Measurements from ENCODE around the gene MAN1C1.

MAN1C1 gene

DNA sequence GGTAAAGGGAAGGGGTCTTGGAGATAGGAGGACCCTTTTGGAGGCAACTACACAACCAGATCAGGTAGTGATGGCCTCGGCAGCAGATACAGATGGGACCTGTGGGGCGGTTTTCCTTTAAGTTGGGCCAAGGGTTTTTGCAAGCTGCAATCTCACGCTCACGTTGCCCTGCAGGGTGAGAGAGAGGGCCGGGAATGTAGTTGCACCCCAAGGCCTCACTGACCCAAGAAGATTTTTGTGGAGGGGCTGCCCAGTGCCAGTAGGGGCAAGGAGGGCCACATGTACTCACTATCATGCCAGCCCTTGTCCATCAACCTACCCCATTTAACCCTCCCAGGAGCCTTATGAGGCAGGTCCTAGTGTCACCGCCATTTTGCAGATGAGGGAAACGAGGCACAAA is 125.7 kb downstream of the MAN1C1 start:
- TF ChIP-seq, protein P1, sequence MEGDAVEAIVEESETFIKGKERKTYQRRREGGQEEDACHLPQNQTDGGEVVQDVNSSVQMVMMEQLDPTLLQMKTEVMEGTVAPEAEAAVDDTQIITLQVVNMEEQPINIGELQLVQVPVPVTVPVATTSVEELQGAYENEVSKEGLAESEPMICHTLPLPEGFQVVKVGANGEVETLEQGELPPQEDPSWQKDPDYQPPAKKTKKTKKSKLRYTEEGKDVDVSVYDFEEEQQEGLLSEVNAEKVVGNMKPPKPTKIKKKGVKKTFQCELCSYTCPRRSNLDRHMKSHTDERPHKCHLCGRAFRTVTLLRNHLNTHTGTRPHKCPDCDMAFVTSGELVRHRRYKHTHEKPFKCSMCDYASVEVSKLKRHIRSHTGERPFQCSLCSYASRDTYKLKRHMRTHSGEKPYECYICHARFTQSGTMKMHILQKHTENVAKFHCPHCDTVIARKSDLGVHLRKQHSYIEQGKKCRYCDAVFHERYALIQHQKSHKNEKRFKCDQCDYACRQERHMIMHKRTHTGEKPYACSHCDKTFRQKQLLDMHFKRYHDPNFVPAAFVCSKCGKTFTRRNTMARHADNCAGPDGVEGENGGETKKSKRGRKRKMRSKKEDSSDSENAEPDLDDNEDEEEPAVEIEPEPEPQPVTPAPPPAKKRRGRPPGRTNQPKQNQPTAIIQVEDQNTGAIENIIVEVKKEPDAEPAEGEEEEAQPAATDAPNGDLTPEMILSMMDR (IDR thresholded peaks at IDR 0.05; ENCODE audit: borderline replicate concordance, insufficient read depth, low read depth, low read length) = no peak

DNA sequence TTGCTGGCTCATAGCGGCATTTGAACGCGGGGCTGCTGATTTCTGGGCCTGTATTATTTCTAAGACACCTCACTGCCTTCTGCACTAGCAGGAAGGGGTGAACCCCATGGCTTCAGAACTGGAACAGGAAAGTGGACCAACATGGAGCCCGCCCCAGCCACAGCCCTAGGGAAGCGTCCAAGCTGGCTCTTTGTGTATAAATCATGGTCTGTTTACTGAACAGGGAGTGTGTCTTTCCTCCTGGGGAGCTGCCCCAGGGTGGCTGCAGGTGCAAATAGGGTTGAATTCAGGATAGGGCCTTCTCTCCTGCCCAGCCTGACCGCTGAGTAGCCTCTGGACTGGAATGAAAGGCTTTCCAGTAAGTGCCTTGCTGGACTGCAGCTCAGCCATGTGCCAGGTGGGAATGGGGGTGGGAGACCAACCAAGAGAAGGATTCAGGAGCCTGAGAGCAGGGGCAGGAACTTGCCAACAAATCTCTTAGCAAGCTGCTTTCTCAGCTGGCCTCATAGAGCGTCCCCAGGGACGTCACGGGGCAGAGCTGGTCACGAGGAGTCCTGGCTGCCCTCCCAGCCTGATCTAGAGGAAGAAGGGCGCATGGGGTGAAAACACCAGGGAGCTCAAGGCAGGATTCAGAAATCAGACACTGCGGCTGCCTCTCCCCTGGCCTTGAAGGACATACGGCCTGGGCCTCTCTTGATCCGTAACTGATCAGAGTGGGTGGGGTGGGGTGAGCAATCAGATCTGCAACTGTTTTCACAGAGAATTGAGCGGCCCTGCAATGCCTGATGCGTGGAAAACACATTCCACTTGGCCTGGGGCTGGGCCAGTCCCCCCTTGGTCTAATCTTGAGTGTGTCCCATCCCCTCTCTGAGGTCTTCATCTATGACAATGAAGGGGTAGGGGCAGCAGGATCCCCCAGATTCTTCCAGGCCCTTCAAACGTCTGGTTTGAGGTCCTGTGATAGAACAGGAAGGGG is 126.9 kb downstream of the MAN1C1 start:
- no peak overlapping the region for H3K4me3 ChIP-seq (ENCODE audit: low read depth, low read length)
- TF ChIP-seq, protein P1 (IDR thresholded peaks at IDR 0.05; ENCODE audit: borderline replicate concordance, insufficient read depth, low read depth, low read length) = no peak

More for the DNA sequence above, 125.7 kb downstream of the MAN1C1 start:
- H3K4me3 ChIP-seq (ENCODE audit: low read depth, low read length) = no peak overlapping the region

DNA sequence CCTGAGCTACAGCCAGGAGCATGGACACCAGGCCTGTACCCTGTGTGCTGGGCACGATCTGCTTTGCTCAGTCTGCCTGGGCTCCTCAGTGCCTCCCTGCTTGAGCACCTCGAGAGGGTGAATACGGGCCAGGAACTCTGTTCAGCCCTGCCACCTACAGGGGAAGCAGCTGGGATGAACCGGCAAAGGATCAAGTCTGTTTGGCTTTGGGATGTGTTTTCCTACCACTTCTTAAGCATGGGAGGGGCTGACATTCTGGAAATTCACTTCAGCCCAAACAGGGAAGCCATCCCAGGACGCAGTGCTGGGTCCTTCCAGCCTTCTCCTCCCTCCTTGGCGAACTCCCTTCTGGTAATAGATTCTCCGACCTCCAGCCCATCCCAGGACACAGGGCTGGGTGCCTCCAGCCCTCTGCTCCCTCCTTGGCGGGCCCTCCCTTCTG is 127.6 kb downstream of the MAN1C1 start:
- no peak overlapping the region for H3K4me3 ChIP-seq (ENCODE audit: low read depth, low read length)
- TF ChIP-seq, protein P1 (IDR thresholded peaks at IDR 0.05; ENCODE audit: borderline replicate concordance, insufficient read depth, low read depth, low read length) = no peak

DNA sequence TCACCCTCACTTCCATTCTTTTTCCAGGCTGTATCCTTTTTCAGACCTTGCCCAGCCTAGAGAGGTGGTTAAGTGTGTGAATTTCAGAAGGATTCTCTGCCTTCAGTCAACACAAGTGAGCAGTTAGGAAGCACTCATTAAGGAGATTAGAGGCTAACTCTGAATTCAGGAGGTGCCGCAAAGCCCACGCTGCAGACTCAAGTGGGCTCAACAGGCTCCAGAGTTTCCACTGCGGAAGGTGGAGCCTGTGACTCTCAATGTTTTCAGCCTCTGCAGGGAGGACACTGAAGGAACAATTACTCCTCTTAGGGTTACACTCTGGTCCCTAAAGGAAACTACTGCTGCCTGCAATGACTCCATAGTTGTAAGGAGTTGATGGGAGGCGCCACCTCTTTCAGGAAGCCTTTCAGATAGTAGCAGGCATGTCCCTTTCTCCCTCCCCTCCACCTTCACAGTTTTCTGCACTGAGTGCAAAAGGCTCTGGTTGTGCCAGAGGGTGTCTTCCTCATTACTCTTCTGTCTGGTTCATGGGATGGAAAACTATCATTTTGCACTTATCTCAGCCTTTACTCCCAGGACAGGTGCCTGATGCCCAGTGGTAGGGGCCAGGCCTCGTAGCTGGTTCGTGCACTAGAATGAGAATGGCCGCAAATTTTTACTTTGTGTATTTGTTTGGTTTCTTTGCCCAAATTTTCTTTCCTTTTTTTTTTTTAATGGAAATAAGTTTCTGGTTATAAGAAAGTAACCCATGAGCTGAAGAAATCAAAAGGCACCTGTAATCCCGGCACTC is 128.2 kb downstream of the MAN1C1 start:
- no peak overlapping the region for H3K4me3 ChIP-seq (ENCODE audit: low read depth, low read length)
- TF ChIP-seq, protein P1 (IDR thresholded peaks at IDR 0.05; ENCODE audit: borderline replicate concordance, insufficient read depth, low read depth, low read length) = no peak

DNA sequence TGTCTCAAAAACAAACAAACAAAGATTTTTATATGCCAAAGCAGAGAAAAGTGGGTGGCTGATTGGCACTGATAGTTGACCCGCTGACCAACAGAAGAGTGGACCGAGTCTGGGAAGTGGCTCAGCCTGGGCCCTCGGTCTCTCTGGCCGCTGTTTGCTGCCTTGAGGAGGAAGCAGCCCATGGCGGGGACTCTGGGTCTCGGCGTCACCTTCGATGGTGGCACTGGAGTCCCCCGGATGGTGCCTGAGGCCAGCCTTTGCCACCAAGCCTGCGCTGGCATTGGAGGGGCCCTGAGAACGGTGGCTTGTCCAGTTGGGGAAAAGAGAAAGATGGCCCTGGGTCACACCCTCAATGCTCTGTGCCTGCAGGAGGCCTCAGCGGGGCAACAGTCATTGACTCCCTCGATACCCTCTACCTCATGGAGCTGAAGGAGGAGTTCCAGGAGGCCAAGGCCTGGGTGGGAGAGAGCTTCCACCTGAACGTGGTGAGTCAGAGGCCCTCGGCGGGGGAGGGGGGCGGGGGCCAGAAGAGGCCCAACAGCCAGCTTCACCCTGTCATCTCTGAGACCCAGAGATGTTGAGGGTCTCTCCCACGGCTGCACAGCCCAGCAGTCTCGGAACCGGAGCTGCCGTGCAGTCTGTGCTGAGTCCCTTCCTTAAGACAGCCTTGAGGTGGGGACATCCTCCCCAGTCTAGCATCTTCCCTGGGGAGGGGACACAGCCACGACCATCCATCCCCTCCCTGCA is 129.9 kb downstream of the MAN1C1 start:
- TF ChIP-seq, protein P1 (IDR thresholded peaks at IDR 0.05; ENCODE audit: borderline replicate concordance, insufficient read depth, low read depth, low read length) = no peak
- no peak overlapping the region for H3K4me3 ChIP-seq (ENCODE audit: low read depth, low read length)

DNA sequence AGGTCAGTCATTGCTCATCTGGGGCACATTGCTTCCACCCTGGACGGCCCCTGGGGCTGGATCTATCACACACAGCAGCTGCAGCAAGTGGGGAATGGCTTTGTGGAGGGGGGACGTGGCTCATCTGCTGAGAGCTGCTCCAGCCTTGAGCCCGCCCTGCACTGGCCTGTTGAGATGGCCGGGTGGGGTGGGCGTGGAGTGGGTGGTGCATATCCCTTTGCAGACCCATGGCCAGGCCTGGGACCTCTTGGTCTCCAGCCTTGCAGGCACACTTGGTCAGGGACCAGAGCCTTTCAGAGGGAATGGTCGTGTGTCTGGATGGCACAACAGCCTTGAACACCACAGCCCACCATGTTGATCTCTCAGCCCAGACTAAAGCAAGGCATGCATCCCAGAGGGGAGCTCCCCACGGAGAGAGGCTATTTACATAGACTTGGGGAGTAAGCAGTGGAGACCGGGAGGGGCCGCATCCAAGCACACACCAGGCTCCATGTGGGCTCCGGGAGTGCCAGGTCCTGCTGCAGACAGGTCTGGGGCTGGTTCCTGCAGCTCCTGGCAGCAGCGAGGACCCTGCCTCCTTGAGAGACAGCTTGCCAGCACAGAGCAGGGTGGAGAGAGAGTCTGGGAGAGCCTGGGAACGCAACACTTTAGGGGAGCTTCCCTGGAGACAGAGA is 130.6 kb downstream of the MAN1C1 start:
- TF ChIP-seq, protein P1 (IDR thresholded peaks at IDR 0.05; ENCODE audit: borderline replicate concordance, insufficient read depth, low read depth, low read length) = no peak
- no peak overlapping the region for H3K4me3 ChIP-seq (ENCODE audit: low read depth, low read length)

Measured in GM12875 (cell line).